Right atrium auricular region (tissue), 2 donors: ENCODE measurements around the gene TTC34. TPM values are rescaled to one million over a fixed set of nuclear protein-coding genes. Genes with fewer than 3 reads are reported as not detected.

Source experiments
- DNase-seq: peaks from one replicate; pipeline ENCODE4 v3.0.0-alpha.2; 2019; ENCODE audit warnings: low spot score
- H3K27ac ChIP-seq, 2 donors: fragments of 200-600 bp; sonication (generic); 1 replicate in 1 of 2; 2 replicates in 1 of 2; pipeline ENCODE4 v1.5.1; 2016 to 2019
- H3K27me3 ChIP-seq, 2 donors: fragments of 200-600 bp; sonication (generic); one replicate each; pipeline versions ENCODE4 v1.5.1 to v1.6.0; 2017 to 2019
- H3K36me3 ChIP-seq: fragments of 200-600 bp; sonication (generic); one replicate; pipeline ENCODE4 v1.5.1; 2016
- H3K4me1 ChIP-seq, 2 donors: fragments of 200-600 bp; sonication (generic); one replicate each; pipeline versions ENCODE4 v1.5.1 to v1.6.0; 2017 to 2019
- H3K4me3 ChIP-seq, 2 donors: fragments of 200-600 bp; sonication (generic); 1 replicate in 1 of 2; 2 replicates in 1 of 2; pipeline ENCODE4 v1.5.1; 2017 to 2019; ENCODE audit warnings: mild to moderate bottlenecking in 1 of 2, moderate library complexity in 1 of 2
- H3K9me3 ChIP-seq, 2 donors: fragments of 200-600 bp; sonication (generic); one replicate each; pipeline ENCODE4 v1.5.1; 2019
- CTCF ChIP-seq, 2 donors: fragments of 200-600 bp; sonication (generic); IDR thresholded peaks; one replicate each; pipeline ENCODE4 v1.5.1; 2019; ENCODE audit warnings: antibody characterized with exemption in 2 of 2
- total RNA-seq, 2 donors: library from RNA; depleted of rRNA; stranded (reverse); fragments of >200 nt; gene quantifications; one replicate each; pipeline ENCODE4 v1.1.0, GENCODE V29; 2016

Gene TTC34
- total RNA-seq, 2 donors from 2014 or later, result 0.08 to 0.11 TPM

GRCh38 chr1:2605509-2606395 is 195.7 kb downstream of the TTC34 start:
- peaks cover 0 to 3% of the 10 kb centered on the region in 2 donors for H3K4me1 ChIP-seq
- peaks cover 0 to 4% of the 10 kb centered on the region in 2 donors for H3K9me3 ChIP-seq
- no peak overlapping the region for H3K27ac ChIP-seq
- no peaks in the 10 kb centered on the region for H3K36me3 ChIP-seq
- no peak for DNase-seq
- H3K27me3 ChIP-seq, result no peaks in the 10 kb centered on the region
- no peak overlapping the region for H3K4me3 ChIP-seq
- no peak for TF ChIP-seq CTCF (IDR thresholded peaks at IDR 0.05)

DNA sequence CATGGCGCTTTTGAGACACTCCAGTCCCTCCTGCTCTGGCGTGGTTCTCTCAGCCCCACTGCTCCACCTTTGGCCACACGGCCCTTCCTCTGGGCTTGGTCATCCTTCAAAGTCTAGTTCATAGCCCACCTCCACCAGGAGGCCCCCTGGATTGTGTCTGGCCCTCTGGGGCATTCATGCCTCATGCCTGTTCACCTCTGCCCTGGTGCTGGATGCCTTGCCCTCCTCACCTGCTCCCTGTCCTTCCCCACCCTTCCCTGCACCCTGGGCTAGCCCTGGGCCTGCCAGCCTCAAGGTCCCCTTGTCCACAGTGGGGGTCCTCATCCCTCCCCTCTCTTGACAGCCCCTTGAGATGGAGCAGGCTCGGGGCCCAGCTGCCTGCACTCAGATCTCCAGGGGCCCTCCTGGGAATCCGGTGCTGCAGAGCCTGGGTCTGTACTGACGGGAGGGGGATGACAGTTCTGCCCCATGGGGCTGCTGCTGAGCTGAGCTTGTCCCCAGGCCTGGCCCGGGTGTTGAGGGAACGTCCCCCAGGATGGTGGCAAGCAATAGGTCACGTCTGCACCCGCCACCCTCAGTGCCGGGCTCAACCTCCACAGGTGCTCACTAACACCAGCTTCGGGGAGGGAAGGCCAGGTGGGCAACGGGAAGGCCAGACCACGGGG is 196.5 kb downstream of the TTC34 start:
- Histone ChIP-seq H3K4me3 (no peak overlapping the region), H3K4me1 (no peaks in the 10 kb centered on the region), H3K27ac (no peak overlapping the region), H3K27me3 (no peaks in the 10 kb centered on the region), H3K36me3 (no peaks in the 10 kb centered on the region), H3K9me3 (peaks cover 0 to 10% of the 10 kb centered on the region in 2 donors)
- DNase-seq, result no peak
- no peak for TF ChIP-seq CTCF (IDR thresholded peaks at IDR 0.05)

DNA sequence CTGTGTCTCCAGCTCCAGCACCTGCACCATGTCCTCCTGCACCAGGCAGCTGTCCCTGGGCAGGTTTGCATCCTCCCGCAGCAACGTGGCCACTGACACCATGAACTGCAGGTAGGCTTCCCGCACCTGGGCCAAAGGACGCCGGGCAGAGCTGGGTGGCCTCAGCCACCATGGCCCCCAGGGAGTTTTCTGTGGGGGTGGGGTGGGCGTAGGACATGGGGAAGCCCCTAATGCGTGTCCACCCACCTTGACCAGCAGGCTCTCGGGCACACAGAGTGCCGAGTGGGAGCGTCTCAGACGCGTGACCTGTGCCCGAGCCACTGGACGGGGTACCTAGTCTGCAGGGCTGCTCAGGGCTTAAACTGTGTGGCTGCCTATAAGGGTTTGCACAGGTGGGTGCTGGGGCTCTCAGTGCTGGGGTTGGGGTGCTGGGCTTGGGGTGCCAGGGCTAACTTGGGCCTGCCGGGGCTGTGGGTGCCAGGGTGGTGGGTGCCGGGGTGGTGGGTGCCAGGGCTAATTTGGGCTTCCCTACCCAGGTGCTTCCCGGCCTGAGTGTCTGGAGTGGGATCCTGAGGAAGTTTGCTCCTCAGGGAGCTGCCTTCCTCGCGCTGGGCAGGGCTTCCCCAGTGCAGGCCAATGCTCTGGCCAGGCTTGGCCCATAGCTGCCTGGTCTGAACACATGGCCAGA is 197.2 kb downstream of the TTC34 start:
- no peaks in the 10 kb centered on the region for H3K4me1 ChIP-seq
- peaks cover 0 to 12% of the 10 kb centered on the region in 2 donors for H3K9me3 ChIP-seq
- H3K27ac ChIP-seq, result no peak overlapping the region
- TF ChIP-seq CTCF (IDR thresholded peaks at IDR 0.05), result no peak
- no peaks in the 10 kb centered on the region for H3K27me3 ChIP-seq
- no peaks in the 10 kb centered on the region for H3K36me3 ChIP-seq
- DNase-seq, result no peak
- H3K4me3 ChIP-seq, result no peak overlapping the region

DNA sequence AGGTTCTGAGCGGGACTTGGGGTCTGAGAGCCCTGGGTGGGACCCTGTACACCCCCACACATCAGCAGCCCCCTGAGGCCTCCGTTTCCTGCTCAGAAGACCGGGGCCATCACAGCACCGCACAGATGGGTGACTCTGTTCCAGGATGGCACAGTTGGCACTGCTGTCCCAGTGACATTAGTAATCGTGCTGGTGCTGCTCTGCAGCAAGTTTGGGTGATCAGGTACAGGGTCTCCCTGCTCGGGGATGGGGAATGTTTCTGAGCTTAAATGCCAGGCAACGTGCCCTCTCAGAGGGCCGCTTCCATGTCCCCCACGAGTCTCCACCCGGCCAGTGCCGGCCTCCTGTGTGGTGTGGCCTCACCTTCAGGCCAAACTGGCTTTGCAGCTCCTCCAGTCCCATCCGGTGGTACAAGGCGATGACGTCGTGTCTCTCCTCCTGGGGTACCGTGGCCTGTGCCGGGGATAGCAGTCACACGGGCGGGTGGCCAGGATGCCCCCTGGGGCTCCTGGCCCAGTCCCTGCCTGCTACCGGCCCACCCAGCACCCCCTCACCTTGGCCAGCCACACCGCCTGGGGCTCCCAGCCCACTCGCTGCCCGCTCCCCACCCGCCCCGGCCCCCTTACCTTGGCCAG is 197.9 kb downstream of the TTC34 start:
- no peaks in the 10 kb centered on the region for H3K27me3 ChIP-seq
- TF ChIP-seq CTCF (IDR thresholded peaks at IDR 0.05), result no peak
- peaks cover 0 to 19% of the 10 kb centered on the region in 2 donors for H3K9me3 ChIP-seq
- no peak for DNase-seq
- no peaks in the 10 kb centered on the region for H3K4me1 ChIP-seq
- no peak overlapping the region for H3K4me3 ChIP-seq
- H3K27ac ChIP-seq, result no peak overlapping the region
- H3K36me3 ChIP-seq, result no peaks in the 10 kb centered on the region

GRCh38 chr1:2602866-2603520 is 198.5 kb downstream of the TTC34 start:
- H3K4me3 ChIP-seq, result no peak overlapping the region
- H3K27me3 ChIP-seq, result no peaks in the 10 kb centered on the region
- no peak for TF ChIP-seq CTCF (IDR thresholded peaks at IDR 0.05)
- peaks cover 0 to 22% of the 10 kb centered on the region in 2 donors for H3K9me3 ChIP-seq
- H3K4me1 ChIP-seq, result no peaks in the 10 kb centered on the region
- H3K27ac ChIP-seq, result no peak overlapping the region
- no peaks in the 10 kb centered on the region for H3K36me3 ChIP-seq
- DNase-seq, result no peak
